NCI-H128 (cell line): ENCODE measurements around the gene IRGM.
"Not testable (repeated sequence)": the region's sequence is repeated elsewhere in the genome, so short reads cannot be mapped to it uniquely, and the experiment has no call there.

Experiments
- DNase-seq: peaks from one replicate; lab custom pipeline; 2025; ENCODE audit not compliant: unreplicated experiment; lab: John Stamatoyannopoulos, UW

Gene IRGM

GRCh38 chr5:150846308-150846653 lies at the start of gene IRGM:
Gene IRGM, plus strand, starts transcription at chr5:150846521. Its CDS starts 1,603 bp downstream, at chr5:150848124.
- DNase-seq = not testable (repeated sequence)

DNA sequence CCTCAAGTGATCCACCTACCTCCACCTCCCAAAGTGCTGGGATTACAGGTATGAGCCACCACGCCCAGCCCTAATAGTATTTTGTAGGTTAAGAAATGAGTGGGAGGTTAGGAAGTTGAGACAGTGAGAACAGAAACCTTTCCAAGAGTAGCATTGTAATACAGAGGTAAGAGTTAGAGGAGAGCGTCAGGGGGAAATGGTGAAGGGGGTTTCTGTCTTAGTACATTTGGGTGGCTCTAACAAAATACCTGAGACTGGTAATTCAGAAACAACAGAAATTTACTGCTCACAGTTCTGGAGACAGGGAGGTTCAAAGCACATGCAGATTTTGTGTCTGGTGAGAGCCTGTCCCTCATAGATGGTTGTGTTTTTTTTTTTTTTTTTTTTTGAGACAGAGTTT lies 48.9 kb upstream of the IRGM start:
- no peak for DNase-seq

- no peak for DNase-seq
These were observed 45.0 kb upstream of the IRGM start for GRCh38 chr5:150801117-150801927.

- DNase-seq = no peak
These were observed 41.9 kb upstream of the IRGM start for GRCh38 chr5:150804388-150804787.

DNA sequence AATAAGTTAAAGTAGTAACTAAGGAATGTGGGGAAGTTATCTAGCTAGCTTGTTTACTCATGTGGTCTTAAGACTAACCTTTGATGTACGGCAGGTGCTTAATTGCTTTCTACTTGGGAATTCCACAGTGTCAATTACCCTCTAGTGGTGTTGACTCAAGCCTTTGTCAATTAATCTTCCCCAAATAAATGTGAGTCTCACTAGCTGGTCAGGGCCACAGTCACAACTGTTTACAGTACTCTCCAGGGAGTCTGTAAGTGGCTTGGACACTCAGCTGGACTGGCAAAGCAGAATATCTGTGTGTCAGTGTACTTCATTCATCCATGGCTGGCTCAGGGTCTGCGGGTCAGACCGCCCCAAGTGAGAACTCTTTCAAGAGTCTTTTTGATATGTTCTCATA lies 37.0 kb upstream of the IRGM start:
- no peak for DNase-seq

DNA sequence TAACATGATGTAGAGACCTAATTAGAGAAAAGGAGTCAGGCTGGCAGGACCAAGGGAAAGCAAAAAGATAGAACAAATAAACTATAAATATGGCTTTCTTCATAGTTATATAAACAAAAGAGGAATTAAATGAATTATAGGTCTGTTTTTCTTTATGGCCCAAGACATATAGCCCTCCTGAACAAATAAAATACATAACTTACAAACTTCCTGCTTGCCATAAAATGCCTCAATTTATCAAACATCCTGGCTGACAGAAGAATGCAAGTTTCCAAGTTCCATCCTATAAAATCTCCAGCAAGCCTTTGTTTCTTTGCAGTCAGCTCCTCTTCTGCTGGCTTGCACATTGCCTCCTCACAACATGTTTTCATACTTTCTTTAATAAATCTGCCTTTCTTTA lies 31.3 kb upstream of the IRGM start:
- DNase-seq = no peak

GRCh38 chr5:150816946-150817345 lies 29.4 kb upstream of the IRGM start:
- DNase-seq = no peak

DNA sequence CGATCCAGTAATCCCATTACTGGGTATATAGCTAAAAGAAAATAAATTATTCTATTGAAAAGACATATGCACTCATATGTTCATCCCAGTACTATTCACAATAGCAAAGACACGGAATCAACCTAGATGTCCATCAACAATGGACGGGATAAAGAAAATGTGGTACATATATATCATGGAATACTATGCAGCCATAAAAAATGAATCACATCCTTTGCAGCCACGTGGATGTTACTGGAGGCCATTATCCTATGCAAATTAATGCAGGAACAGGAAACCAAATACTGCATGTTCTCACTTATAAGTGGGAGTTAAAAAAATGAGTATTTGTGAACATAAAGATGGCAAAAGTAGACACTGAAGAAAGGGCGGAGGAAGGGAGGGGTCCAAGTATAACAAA lies 16.6 kb upstream of the IRGM start:
- no peak for DNase-seq

GRCh38 chr5:150831821-150832220 lies 14.5 kb upstream of the IRGM start:
- DNase-seq = not testable (repeated sequence)

GRCh38 chr5:150836064-150836463 lies 10.3 kb upstream of the IRGM start:
- no peak for DNase-seq

DNA sequence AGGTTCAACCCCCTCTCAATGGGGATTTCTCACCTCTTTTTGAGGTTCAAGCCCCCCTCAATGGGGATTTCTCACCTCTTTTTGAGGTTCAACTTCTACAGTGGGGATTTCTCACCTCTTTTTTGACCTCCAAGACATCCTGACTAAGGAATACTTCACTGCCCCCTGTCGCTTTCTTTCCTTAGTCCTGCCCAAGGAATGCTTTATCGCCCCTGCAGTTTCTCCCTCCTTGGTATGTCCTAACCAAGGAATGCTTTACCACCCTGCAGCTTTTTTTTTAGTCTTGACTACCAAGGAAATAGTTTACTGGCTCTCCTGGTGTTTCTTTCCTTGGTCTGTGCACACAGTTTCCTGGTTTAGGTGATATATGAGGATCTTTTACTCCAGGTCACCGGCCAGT lies 9.6 kb upstream of the IRGM start:
- DNase-seq = no peak

- not testable (repeated sequence) for DNase-seq
These were observed 999 bp upstream of the IRGM start for GRCh38 chr5:150845185-150845859.

- DNase-seq = peak; percentile 26
These were observed 473 bp downstream of the IRGM start for GRCh38 chr5:150846654-150847333.

DNA sequence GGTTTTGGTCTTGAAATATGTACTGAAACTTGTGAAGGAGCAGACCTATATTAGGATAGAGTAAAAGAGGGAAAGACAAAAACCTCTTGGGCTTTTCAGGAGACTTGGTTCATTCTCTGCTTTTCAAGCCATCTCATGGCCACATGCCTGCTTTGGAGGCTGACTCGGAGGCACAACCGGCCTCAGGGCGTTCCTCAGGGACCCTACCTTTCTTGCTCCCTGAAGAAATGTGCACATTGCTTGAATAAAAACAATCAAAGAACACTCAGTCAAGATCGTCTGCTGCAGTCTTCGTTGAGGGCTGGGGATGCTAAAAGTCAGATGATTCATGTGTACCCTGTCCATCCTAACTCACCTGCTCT lies 994 bp downstream of the IRGM start:
- no peak for DNase-seq

GRCh38 chr5:150848271-150848670 lies 1.9 kb downstream of the IRGM start:
- DNase-seq = no peak

- no peak for DNase-seq
These were observed 4.7 kb downstream of the IRGM start for GRCh38 chr5:150851039-150851438.

DNA sequence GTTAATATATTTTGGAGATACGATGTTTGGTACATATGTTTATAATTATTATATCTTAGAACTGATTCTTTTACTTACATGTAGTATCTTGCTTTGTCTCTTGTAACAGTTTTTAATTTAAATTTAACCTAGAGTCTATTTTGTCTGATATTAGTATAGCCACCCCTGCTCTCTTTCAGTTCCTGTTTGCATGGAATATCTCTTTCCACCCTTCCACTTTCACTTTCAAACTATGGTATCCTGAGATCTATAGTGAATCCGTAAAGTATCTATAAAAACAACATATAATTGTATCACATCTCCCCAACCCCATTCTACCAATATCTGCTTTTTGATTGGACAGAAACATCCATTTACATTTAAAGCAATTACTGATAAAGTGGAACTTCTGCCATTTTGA lies 7.2 kb downstream of the IRGM start:
- DNase-seq = no peak

DNA sequence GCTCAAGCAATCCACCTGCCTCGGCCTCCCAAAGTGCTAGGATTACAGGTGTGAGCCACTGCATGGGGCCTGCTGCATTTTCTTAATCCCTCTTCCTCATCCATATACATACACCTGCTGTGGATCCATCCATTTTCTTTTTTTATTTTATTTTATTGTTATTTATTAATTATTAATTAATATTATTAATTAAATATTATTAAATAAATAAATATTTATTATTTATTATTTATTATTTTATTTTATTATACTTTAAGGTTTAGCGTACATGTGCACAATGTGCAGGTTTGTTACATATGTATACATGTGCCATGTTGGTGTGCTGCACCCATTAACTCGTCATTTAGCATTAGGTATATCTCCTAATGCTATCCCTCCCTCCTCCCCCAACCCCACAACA lies 10.4 kb downstream of the IRGM start:
- not testable (repeated sequence) for DNase-seq

- DNase-seq = no peak
These were observed 14.0 kb downstream of the IRGM start for GRCh38 chr5:150860246-150860821.

DNA sequence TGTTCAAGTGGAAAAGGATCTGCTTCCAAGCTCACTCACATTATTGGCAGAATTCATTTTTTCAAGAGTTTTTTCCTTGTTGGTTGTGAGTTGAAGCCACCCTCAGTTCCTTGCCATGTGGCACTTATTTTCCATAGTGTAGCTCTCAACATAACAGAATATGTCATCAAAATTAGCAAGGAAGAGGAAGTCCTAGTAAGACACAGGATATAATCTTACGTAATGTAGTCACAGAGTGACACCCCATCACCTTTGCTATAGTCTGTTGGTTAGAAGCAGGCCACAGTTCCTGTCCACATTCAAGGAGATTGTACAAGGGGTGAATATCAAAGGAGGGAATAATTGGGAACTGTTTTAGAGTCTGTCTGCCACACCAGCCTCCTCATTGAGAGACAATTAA lies 15.7 kb downstream of the IRGM start:
- no peak for DNase-seq

GRCh38 chr5:150879358-150879757 lies 33.0 kb downstream of the IRGM start:
- no peak for DNase-seq
